H1 (cell line): ENCODE measurements around the gene CREB3. TPM values are rescaled to one million over a fixed set of nuclear protein-coding genes. Genes with fewer than 3 reads are reported as not detected.

Experiments
- NRF1 ChIP-seq: IDR thresholded peaks from 2 replicates; pipeline ENCODE4 v1.6.1; 2011; ENCODE audit warnings: mild to moderate bottlenecking, low read depth, low read length, improper control_type of control experiment
- SIN3A ChIP-seq, 2 experiments: IDR thresholded peaks in 1 of 2; conservative IDR thresholded peaks in 1 of 2; 2 replicates each; pipeline ENCODE4 v1.6.1; 2011 to 2012; ENCODE audit warnings: low read length in 2 of 2, improper control_type of control experiment in 1 of 2, low read depth in 1 of 2, mild to moderate bottlenecking in 1 of 2
- polyA plus RNA-seq, 7 experiments: library from polyadenylated mRNA; depleted of rRNA in 3 of 7; stranded (reverse) in 5 of 7; unstranded in 2 of 7; fragments of >200 nt in 5 of 7; fragments of 200-250 nt in 2 of 7; gene quantifications; 1 replicate in 5 of 7; 2 replicates in 1 of 7; 4 replicates in 1 of 7; pipeline versions ENCODE4 v1.2.1 to v1.2.3, GENCODE V29; 2011 to 2013; ENCODE audit warnings: missing spikeins in 2 of 7, mixed read lengths in 2 of 7
- total RNA-seq: library from RNA; stranded (reverse); fragmentation: NEBNext Ultra II Directional; extraction: Animal tissue kit (Norgen Biotek cat#: 25700); gene quantifications from 2 replicates; pipeline ENCODE4 v1.2.1, GENCODE V29; 2021

CREB3 gene
- total and polyA plus RNA-seq, 2 of the 8 experiments (the other 6 are each of a cell fraction or from before 2014, with no cell fraction given), result 24.4 to 25.7 TPM

- TF ChIP-seq NRF1 (no peak), SIN3A (conservative IDR thresholded peaks at IDR 0.05 in 1 of 2, IDR thresholded peaks at IDR 0.05 in 1 of 2; ENCODE audit: low read depth in 1 of 2, low read length in 2 of 2) (0 out of 4 replicates have a peak, but pooled peaks of 1 of the 2 experiments have one; percentile 45)
Observed at GRCh38 chr9:35690614-35691333, 41.7 kb upstream of the CREB3 start (continued).
